ENCODE measurements around the gene EYA4.

Gene EYA4

DNA sequence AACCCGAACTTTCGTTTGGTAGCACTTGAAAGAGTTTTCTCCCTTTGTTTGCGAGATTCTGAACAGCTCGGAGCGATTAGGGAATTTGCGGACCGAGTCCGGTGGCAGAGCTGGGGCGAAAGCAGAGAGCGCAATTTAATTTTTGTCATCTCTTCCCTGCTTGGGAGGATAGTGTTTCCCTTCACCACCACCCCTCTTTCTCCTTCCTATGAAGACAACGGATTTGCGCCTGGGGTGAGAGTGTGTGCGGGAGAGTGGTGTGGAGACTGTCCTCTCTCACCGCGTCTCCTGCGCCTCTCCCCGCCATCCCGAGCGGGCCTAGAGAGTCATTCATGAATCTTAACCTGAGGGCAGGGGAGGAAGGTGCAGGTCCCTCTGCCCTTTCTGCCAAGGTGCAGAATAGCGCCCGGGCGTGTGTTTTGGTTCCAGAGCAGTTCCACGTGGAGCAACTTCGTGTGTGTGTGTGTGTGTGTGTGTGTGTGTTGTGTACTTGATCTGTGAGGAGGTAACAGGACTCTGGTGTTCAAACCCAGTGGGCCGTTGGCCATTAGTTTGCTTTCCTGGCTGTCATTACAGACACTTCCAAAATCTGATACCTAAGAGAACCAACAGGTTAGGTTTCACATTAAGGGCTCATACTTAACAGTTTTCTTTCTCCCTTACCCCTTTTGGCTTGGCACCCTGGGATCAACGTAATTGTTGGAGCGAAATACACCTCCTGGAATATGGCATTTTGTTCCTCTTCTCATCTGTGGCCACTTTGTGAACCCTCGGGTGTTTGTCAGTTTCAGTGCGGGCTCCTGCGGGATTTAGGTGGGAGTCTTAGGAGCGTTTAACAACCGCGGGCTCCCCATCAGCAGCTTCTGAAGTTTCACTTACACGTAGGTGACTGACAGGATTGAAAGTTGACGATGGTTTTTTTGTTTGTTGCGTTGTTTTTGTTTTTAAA lies 1.8 kb downstream of the EYA4 start:
- DNase-seq (ENCODE audit: low spot score): no peak

DNA sequence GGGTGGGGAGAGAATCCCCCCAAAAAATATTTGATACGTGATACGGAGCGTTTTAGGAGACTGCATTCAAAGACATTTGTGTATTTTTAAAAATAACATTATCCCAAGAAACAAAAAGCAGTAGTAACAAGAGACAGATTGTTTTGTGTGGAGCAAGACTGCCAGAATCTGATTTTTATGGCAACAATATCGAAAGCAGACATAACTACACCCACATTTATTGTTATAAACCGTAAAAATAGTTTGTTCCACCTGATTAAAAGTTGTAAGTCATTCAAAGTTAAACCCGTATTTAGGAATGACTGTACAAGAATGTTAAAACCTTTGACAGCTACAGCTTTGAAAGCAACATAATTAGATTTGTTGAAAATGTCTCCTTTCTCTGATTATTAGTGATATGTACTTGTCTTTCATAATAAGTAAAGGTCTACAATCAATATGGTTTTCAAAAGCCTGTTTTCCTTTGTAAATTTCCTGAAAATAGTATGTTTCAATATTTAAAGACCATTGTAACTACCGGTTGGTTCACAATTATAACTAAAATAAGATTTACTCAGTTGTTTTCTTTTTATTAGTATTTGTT lies 2.7 kb downstream of the EYA4 start:
- no peak for DNase-seq (ENCODE audit: low spot score)

DNA sequence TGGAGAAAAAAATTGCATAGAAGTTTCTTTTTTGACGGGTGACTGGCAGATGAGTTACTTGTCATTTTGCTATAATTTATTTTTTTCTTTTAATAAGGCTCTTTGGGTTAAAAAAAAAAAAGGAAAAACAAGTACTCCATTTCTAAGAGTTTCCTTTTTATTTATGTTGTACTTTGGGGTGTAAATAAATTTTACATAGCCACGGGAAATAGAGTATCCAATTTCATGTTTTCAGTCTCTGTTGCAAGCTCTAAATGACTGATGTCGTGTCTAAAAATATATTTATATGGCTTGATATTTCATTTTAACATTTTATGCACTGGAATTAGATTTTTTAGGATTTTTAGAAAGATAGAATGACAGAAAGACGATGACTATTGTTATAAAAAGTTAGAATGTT lies 3.4 kb downstream of the EYA4 start:
- DNase-seq (ENCODE audit: low spot score): no peak

DNA sequence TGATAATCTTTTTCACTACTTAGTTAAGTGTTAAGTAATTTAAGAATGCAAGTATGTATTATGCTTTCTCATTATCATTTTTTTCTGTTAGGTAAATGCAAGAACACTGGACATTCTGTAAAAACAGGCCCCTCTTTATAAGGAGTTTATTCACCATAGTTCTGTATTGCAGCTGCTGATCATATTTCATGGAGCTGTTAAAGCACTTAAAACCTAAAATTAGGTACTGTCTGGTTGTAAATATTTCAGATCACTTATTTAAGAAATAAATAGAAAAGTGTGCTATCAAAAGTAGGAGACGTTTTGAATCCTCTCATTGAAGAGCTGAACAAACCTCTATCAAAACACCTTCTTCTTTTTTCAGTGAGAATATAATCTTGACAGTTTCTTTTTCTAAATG lies 3.9 kb downstream of the EYA4 start:
- DNase-seq (ENCODE audit: low spot score): no peak

DNA sequence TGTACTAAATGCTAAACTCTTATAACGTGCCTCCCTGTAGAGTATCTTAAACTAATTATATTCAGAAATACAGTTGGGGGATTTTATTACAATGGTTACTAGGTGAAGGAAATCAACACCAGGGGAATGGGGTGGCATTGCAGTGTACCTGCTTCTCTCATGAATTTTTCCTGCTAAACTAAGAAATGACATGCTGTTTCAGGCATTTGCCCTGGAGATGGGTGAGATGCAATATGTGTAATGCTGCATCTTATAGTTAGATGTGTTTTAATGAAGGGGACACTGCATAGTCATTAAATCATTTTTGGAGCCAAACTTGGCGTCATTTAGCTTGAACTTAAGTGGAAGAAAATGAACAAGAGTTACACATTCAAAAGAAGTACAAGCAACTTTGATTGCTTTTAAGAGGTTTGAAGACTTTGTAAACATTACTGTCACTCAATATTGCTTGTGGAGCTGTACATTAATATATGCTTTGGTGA lies 4.3 kb downstream of the EYA4 start:
- DNase-seq (ENCODE audit: low spot score): no peak

DNA sequence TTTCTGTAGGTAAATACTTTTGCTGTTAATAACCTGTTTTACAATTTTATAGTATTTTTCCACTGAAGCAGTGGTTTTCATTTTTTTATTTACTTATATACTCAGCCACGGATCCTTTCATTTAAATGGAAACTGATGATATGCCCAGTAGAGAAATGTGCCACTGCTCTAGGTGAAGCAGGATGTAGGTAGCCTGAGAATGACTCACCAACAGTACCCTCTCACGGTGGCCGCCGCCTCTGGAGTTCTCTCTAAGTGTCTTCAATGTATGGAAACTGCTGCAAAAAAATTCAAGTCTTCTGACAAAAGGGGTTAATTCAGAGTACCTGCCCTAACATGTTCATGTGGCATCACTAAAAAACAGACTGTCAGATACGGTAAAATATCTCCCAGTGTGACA lies 6.4 kb downstream of the EYA4 start:
- no peak for DNase-seq (ENCODE audit: low spot score)

DNA sequence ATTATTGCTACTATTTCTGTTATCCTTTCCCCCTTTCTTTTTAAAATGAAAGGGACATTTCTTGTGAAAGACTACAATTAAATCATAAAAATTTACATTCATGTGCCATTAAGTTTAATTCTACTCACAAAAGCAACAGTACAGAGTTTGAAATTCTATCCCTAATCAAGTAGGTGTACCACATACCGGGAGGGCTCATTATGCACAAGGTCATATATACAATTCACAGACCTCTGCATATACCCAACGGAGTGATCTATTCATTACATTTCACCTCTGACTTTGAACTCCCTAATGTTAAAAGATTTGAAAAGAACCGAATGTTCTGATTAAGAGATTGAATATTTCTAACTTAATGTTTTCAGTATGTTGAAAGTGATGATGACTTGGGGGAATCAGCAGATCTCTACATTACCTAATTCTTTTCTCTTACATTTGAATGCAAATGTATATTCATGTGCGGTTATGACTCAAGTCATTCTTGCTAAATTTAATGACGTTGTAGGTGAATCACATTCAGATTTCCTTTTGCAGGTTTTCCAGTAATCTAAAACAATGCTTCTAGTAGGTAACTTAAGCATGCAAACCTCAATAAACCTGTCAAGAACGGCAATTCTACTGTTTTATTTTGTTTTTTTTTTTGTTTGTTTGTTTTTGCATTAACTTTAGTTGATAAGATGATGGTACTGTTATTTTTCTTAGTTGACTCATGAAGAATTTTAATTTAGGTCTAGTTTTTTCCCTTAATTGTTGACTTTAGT lies 7.3 kb downstream of the EYA4 start:
- no peak for DNase-seq (ENCODE audit: low spot score)

DNA sequence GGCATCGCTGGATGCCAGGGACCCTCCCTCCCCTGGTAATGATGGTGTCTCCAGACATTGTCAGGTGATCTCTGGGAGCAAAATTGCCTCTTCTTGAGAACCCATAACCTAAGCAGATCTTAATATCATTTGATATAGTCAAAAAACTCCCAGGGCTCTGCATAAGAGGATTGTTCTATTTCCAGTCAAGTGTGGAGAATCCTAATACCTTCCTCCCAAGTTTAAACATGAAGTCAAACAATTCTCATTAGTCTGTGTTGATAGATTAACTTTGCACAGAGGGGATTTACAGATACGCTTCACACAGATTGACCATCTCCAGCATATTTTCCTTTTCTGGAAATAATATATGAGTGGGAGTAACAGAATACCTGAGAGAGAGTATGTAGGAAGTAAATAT lies 10.5 kb downstream of the EYA4 start:
- no peak for DNase-seq (ENCODE audit: low spot score)

DNA sequence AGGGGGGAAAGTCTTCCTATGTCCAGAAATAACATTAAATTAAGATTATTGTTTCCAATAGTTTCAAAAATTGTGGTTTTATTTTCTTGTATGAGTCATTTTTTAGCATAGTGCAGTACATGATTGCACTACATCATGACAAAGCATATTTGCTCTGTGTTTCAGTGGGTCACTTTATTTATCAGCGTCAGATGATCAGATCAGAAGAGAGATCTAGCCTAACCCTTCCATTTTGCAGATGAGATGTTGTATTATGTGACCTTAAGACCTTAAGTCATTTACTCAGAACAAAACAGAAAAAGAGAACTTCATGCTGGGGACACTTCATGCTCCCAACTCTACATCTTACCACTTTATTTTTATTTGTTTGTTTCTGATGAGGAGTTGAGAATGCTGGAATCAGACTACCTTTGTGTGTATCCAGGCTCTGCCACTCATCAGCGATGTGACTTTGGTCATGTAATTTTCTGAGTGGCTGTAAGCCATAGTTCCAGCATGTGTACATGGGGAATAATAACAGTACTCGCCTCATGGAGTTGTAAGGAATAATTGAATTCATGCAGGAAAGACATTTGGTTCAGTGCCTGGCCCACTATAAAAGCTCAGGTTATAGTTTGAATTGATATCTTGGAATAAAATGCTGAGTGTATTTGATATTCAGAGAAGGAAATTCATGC lies 13.5 kb downstream of the EYA4 start:
- DNase-seq (ENCODE audit: low spot score): no peak

DNA sequence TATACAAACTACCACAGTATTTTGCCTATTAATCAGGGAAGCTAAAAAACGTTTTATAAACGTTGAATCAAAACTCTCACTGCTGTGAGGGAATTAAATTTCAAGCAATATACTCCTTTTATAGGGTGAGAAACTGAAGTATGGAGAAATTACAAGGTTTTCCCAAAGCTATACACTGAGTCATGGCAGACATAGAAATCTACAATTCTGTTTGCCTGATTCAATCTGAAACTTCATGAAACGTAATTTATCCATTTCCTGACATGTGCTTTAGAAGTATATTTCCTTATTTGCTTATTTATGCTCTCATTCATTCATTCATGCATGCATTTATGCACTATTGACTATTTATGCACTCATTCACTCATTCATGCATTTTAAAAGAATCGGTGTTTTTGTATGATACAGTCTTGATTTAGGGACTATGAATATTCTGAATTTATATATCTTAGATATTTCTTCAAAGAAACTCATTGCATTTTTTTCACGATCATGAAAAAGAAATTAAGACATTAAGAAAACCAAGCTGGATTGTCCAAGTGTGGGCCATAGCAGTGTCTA lies 16.5 kb downstream of the EYA4 start:
- DNase-seq (ENCODE audit: low spot score): no peak

DNA sequence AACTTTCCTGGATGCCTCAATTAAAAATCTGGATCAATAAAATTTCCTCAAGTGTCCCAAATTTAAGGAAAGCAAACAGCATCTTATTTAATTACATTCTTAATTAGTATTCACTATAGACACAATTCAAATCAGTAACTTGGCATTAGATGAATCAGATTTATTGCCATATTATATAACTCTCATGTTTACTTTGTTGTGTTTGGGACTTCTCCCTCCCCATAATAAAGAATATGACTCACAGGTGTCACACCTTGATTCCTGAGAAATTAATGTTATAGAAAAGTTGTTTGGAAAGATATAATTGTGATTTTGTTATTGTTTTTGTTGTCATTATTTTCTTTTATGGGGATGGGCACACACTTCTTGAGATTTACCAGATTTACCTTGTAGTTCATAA lies 18.4 kb downstream of the EYA4 start:
- DNase-seq (ENCODE audit: low spot score): no peak

DNA sequence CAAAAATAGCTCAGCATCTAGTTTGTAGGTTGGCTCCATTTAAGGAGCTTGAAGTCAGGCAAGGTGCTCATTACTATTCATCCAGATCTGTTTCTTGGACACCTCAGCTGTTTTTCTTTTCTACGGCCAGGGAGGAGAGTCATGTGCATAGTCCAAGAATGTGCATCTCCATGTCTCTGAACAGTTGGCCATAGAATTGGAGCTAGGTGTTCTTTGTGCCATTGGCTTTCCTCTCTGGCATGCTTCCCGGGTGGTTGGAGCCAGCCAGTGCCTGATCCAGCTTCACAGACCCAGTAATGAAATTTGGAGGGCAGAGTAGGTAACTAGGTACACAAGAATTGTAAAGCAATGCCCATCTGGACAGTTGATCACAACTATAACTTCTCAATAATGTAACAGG lies 21.6 kb downstream of the EYA4 start:
- DNase-seq (ENCODE audit: low spot score): no peak

DNA sequence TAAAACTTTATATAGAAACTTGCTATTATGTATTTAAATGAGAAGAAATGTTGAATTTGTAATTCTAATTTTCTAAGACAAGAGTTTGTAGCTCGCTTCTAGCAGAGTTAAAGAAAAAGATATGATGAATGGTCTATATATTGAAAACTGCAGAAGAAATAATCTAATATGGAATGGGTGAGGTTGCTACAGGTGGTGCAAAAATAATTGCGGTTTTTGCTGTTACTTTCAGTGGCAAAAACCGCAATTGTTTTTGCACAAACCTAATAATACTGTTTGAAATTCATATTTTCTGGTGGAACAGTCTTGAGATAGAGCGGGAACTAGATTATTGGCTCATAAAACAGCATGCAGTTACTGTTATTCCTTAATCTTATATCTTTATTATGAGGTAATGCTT lies 23.9 kb downstream of the EYA4 start:
- DNase-seq (ENCODE audit: low spot score): no peak

DNA sequence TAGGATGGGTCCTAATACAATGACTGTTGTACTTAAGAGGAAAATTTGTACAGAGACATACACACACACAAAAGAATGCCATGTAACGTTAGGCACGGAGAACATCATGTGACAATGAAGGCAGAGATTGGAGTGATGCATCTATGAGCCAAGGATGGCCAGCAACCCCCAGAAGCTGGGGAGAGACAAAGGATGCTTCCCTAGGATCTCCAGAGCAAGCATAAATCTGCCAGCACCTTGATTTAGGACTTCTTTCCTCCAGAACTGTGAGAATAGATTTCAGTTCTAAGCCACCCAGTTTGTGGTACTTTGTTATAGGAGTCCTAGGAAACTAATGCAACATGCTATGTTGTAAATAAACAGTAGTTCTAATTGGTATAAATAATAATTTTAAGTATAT lies 25.0 kb downstream of the EYA4 start:
- no peak for DNase-seq (ENCODE audit: low spot score)

DNA sequence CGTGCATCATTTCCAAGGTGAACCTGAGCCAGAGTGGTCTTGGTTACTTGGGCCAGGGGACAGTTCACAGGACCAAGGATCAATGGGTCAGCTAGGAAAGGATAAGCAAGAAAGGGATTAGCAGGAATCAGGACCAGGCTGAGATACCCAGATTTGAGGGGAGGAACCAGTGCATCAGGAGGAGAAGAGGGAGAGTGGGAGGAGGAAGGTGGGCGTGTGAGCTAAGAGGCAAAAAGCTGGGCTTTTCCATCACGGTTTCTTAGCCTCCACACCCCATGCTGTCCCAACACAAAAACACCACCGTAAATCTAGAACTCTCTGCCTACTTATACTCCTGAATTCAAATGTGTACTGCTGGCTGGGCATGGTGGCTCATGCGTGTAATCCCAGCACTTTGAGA lies 27.5 kb downstream of the EYA4 start:
- no peak for DNase-seq (ENCODE audit: low spot score)

DNA sequence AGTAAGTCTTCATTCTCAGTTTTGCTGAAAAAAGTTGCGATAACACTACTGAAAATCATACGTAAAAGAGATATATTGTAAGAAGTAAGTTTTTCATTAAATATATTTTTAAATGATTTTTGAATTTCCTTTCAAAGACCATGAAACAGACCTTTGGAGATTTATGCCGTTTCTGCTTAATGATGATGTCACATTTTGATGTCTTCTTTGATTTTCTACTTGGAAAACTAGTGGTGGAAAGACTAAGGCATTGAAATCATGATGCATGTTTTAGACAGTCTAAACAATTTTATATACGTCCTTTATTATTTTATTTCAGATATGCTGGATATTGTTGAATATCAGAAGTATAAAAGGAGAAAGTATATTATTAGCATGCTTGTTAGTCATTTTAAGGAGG lies 33.7 kb downstream of the EYA4 start:
- no peak for DNase-seq (ENCODE audit: low spot score)

DNA sequence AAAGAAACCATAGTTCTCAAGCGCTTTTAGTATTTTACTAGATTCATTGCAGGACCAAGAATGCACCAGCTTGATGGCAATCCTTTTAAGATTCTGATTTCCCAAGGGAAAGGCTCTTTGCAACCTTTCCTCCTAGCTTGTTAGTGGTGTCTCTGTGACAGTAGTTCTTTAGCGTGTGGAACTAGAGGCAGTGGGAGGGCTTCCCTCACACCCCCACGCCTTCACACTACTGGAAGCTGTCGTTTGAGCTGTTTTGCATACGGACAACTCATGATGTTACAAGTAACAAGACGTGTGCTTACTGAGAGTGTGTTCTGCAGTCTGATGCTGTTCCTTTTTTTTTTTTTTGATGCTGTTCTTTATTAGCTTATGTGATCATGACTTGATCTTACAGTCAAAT lies 34.1 kb downstream of the EYA4 start:
- no peak for DNase-seq (ENCODE audit: low spot score)

DNA sequence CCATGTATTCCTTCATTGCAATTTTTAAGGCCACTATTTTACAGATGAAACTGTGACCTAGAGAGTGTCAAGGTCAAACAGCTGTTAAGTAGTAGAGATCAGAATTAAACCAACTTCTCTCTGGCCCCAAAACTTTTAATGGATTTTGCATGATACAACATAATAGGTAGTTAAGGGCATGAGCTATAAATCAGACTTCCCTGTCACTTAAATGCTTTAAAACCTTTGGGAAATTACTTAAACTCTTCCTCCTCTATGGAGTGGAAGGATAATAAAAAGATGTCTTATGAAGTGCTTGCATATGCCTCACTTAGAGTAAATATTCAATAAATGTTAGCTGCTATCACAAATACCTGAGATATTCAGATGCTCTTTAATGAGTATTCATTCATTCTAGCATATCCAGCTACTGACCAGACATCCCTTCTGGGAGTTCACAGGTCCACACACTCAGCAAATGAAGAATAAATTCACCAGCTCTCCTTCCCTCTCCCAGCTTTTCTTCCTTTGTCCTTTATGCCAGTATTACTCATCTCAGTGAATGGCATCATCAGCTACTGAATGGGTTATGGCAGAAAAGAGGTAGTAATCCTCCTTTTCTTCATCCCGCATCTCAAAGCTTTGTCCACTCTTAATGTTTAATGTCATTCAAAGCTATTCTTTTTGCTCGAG lies 36.2 kb downstream of the EYA4 start:
- no peak for DNase-seq (ENCODE audit: low spot score)

DNA sequence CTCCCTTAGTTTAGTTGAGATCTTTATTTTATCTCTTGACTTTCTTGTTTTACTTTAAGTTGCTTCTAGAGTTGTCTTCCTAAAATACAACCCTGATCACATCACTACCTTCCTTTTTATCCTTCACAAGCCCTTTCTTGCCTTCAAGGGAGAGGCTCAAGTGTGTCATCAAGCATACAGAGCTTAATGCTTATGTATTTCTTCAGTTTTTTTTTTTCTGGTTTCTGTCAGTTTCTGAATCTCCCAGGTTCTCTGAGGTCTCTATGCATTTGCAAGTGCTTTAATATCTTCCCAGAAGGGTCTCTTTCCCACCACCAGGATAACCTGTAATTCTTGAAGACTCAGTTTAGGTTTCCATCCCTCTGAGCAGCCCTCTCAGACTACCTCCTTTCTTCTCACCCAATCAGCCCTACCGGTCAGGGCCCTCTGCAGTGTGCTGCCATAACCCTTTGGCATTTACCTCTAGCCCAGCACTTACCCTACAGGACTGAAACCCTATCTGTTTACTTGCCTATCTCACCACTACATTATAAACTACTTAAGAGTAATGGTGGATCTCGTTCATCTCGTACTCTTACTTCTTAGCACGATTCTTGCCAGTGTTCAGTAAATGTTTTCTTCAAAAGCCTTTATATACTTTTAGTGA lies 36.9 kb downstream of the EYA4 start:
- DNase-seq (ENCODE audit: low spot score): no peak

DNA sequence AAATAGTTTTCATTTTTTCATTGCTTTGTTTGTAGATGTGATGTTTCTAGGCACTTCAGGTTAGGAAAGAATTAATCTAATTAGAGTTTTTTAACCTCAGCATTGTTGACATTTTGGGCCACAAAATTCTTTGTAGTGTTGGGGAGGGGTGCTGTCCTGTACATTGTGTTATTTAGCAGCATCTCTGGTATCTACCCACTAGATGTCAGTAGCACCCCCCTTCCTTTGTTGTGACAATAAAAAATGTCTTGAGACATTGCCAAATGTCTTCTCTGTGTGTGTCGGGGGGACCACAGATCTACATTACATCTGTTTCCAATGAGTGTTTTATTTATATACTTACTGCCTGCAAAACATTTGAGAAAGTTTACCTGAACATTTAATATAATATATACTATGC lies 45.6 kb downstream of the EYA4 start:
- DNase-seq (ENCODE audit: low spot score): peak; percentile 12

DNA sequence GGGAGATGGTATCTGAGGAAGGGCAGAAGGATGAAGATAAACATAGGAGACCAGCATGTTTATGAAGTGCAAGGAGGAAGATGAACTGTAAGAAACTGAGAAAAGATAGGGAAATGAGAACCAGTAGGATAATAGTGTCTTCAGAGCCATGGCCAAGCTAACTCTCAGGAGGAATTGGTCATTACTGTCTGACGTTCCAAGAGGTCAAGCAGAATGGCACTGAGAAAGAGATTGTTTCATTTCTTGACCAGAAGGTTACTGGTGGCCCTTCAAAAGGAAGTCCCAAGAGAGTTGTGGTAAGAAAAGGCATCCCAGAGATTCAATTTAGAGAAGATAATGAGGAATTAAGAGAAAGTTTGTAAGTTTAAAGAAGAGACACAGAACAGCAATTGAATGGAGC lies 47.5 kb downstream of the EYA4 start:
- DNase-seq (ENCODE audit: low spot score): no peak

All from kidney capillary endothelial cell (primary cell).